Measurements from ENCODE around the gene DHRSX. TPM values are rescaled to one million over a fixed set of nuclear protein-coding genes. Genes with fewer than 3 reads are reported as not detected.
"Not testable (repeated sequence)": the region's sequence is repeated elsewhere in the genome, so short reads cannot be mapped to it uniquely, and the experiment has no call there.

DHRSX gene
- total and polyA plus RNA-seq, 7 experiments from 2014 or later, result 15.0 to 26.2 (median 17.6) TPM

GRCh38 chrX:2270783-2271182 lies 230.0 kb downstream of the DHRSX start:
- POLR2A ChIA-PET; H3K4me3 Mint-ChIP-seq; H3K27me3 Mint-ChIP-seq; H3K27ac ChIP-seq (ENCODE audit: low read depth, low read length); H3K27me3 ChIP-seq (ENCODE audit: control insufficient read depth in 2 of 2, insufficient read depth in 2 of 2, low read length in 2 of 2); intact Hi-C loops (cut with micrococcal nuclease); H3K9me3 ChIP-seq (ENCODE audit: control insufficient read depth in 2 of 3, low read length in 3 of 3); H3K4me3 ChIP-seq (ENCODE audit: low read length); H3K27ac Mint-ChIP-seq; DNase-seq; CTCF ChIA-PET; ATAC-seq; H3K4me1 Mint-ChIP-seq; H3K4me1 ChIP-seq (ENCODE audit: control insufficient read depth in 2 of 2, insufficient read depth in 2 of 2, low read length in 2 of 2): not testable (repeated sequence)
- Mint-ChIP-seq H3K36me3 (peaks cover 9 to 48% (median 33%) of the 10 kb centered on the region in 5 donors), H3K9me3 (peaks cover 0 to 12% (median 0%) of the 10 kb centered on the region in 11 donors)
- peaks cover 0 to 10% (median 4%) of the 10 kb centered on the region in 3 experiments for H3K36me3 ChIP-seq (ENCODE audit: control insufficient read depth in 2 of 3, insufficient read depth in 3 of 3, low read length in 3 of 3)

- Histone ChIP-seq H3K27me3 (ENCODE audit: control insufficient read depth in 2 of 2, insufficient read depth in 2 of 2, low read length in 2 of 2) (no peaks in the 10 kb centered on the region), H3K36me3 (ENCODE audit: control insufficient read depth in 2 of 3, insufficient read depth in 3 of 3, low read length in 3 of 3) (peaks cover 0 to 16% (median 5%) of the 10 kb centered on the region in 3 experiments), H3K9me3 (ENCODE audit: control insufficient read depth in 2 of 3, low read length in 3 of 3) (no peaks in the 10 kb centered on the region), H3K27ac (ENCODE audit: low read depth, low read length) (no peak overlapping the region), H3K4me1 (ENCODE audit: control insufficient read depth in 2 of 2, insufficient read depth in 2 of 2, low read length in 2 of 2) (no peaks in the 10 kb centered on the region), H3K4me3 (ENCODE audit: low read length) (no peak overlapping the region)
- ATAC-seq (no peak), DNase-seq (no peak)
- Mint-ChIP-seq H3K9me3 (peaks cover 0 to 6% (median 0%) of the 10 kb centered on the region in 11 donors), H3K27ac (no peak overlapping the region), H3K4me3 (no peak overlapping the region), H3K36me3 (peaks cover 16 to 53% (median 34%) of the 10 kb centered on the region in 5 donors), H3K4me1 (peaks cover 0 to 4% (median 0%) of the 10 kb centered on the region in 7 donors), H3K27me3 (no peaks in the 10 kb centered on the region)
- POLR2A ChIA-PET, result no interaction called here
- intact Hi-C loops (cut with micrococcal nuclease), result no loop called here
- CTCF ChIA-PET, result no interaction called here
Observed at GRCh38 chrX:2267890-2268289, 232.9 kb downstream of the DHRSX start.

- no peaks in the 10 kb centered on the region for H3K4me1 ChIP-seq (ENCODE audit: control insufficient read depth in 2 of 2, insufficient read depth in 2 of 2, low read length in 2 of 2)
- Mint-ChIP-seq H3K4me1 (peaks cover 0 to 4% (median 0%) of the 10 kb centered on the region in 7 donors), H3K36me3 (peaks cover 17 to 57% (median 30%) of the 10 kb centered on the region in 5 donors), H3K4me3 (no peak overlapping the region), H3K27ac (no peak overlapping the region), H3K9me3 (peaks cover 0 to 6% (median 0%) of the 10 kb centered on the region in 11 donors), H3K27me3 (no peaks in the 10 kb centered on the region)
- no peaks in the 10 kb centered on the region for H3K27me3 ChIP-seq (ENCODE audit: control insufficient read depth in 2 of 2, insufficient read depth in 2 of 2, low read length in 2 of 2)
- H3K36me3 ChIP-seq (ENCODE audit: control insufficient read depth in 2 of 3, insufficient read depth in 3 of 3, low read length in 3 of 3), result peaks cover 0 to 16% (median 5%) of the 10 kb centered on the region in 3 experiments
- H3K9me3 ChIP-seq (ENCODE audit: control insufficient read depth in 2 of 3, low read length in 3 of 3), result no peaks in the 10 kb centered on the region
- no peak overlapping the region for H3K27ac ChIP-seq (ENCODE audit: low read depth, low read length)
- intact Hi-C loops (cut with micrococcal nuclease), result no loop called here
- ATAC-seq (no peak), DNase-seq (peak in 3 of 9 donors; percentile 12 to 32 (median 25))
- ChIA-PET CTCF (no interaction called here), POLR2A (no interaction called here)
- no peak overlapping the region for H3K4me3 ChIP-seq (ENCODE audit: low read length)
Observed at GRCh38 chrX:2266445-2267349, 234.1 kb downstream of the DHRSX start.

GRCh38 chrX:2265658-2266444 lies 234.9 kb downstream of the DHRSX start:
- H3K36me3 Mint-ChIP-seq, result peaks cover 10 to 56% (median 31%) of the 10 kb centered on the region in 5 donors
- DNase-seq; H3K4me3 ChIP-seq (ENCODE audit: low read length); H3K9me3 ChIP-seq (ENCODE audit: control insufficient read depth in 2 of 3, low read length in 3 of 3); H3K27me3 ChIP-seq (ENCODE audit: control insufficient read depth in 2 of 2, insufficient read depth in 2 of 2, low read length in 2 of 2); CTCF ChIA-PET; H3K27ac ChIP-seq (ENCODE audit: low read depth, low read length); intact Hi-C loops (cut with micrococcal nuclease); H3K4me1 ChIP-seq (ENCODE audit: control insufficient read depth in 2 of 2, insufficient read depth in 2 of 2, low read length in 2 of 2); H3K4me1 Mint-ChIP-seq; H3K27me3 Mint-ChIP-seq; H3K9me3 Mint-ChIP-seq; H3K27ac Mint-ChIP-seq; H3K4me3 Mint-ChIP-seq; ATAC-seq; POLR2A ChIA-PET: not testable (repeated sequence)
- H3K36me3 ChIP-seq (ENCODE audit: control insufficient read depth in 2 of 3, insufficient read depth in 3 of 3, low read length in 3 of 3), result peaks cover 0 to 16% (median 5%) of the 10 kb centered on the region in 3 experiments

GRCh38 chrX:2264179-2265030 lies 236.4 kb downstream of the DHRSX start:
- peak in 2 of 9 donors; percentile 7 to 24 for DNase-seq
- Mint-ChIP-seq H3K4me3 (no peak overlapping the region), H3K27me3 (no peaks in the 10 kb centered on the region), H3K36me3 (peaks cover 4 to 60% (median 36%) of the 10 kb centered on the region in 5 donors), H3K27ac (peak overlapping the region in 1 of 9 donors; percentile 56), H3K9me3 (peaks cover 0 to 11% (median 0%) of the 10 kb centered on the region in 11 donors), H3K4me1 (peaks cover 0 to 2% (median 0%) of the 10 kb centered on the region in 7 donors)
- ATAC-seq, result no peak
- intact Hi-C loops (cut with micrococcal nuclease), result no loop called here
- Histone ChIP-seq H3K27ac (ENCODE audit: low read depth, low read length) (no peak overlapping the region), H3K27me3 (ENCODE audit: control insufficient read depth in 2 of 2, insufficient read depth in 2 of 2, low read length in 2 of 2) (no peaks in the 10 kb centered on the region), H3K4me3 (ENCODE audit: low read length) (no peak overlapping the region), H3K36me3 (ENCODE audit: control insufficient read depth in 2 of 3, insufficient read depth in 3 of 3, low read length in 3 of 3) (peaks cover 0 to 16% (median 5%) of the 10 kb centered on the region in 3 experiments), H3K9me3 (ENCODE audit: control insufficient read depth in 2 of 3, low read length in 3 of 3) (no peaks in the 10 kb centered on the region), H3K4me1 (ENCODE audit: control insufficient read depth in 2 of 2, insufficient read depth in 2 of 2, low read length in 2 of 2) (no peaks in the 10 kb centered on the region)
- ChIA-PET POLR2A (no interaction called here), CTCF (no interaction called here)

GRCh38 chrX:2263203-2263602 lies 237.6 kb downstream of the DHRSX start:
- Mint-ChIP-seq H3K4me1 (peaks cover 0 to 2% (median 0%) of the 10 kb centered on the region in 7 donors), H3K9me3 (peaks cover 0 to 17% (median 1%) of the 10 kb centered on the region in 11 donors), H3K27ac (no peak overlapping the region), H3K36me3 (peaks cover 9 to 68% (median 43%) of the 10 kb centered on the region in 5 donors), H3K4me3 (no peak overlapping the region), H3K27me3 (no peaks in the 10 kb centered on the region)
- H3K36me3 ChIP-seq (ENCODE audit: control insufficient read depth in 2 of 3, insufficient read depth in 3 of 3, low read length in 3 of 3), result peaks cover 0 to 16% (median 5%) of the 10 kb centered on the region in 3 experiments
- H3K27me3 ChIP-seq (ENCODE audit: control insufficient read depth in 2 of 2, insufficient read depth in 2 of 2, low read length in 2 of 2), result no peaks in the 10 kb centered on the region
- H3K4me3 ChIP-seq (ENCODE audit: low read length), result no peak overlapping the region
- intact Hi-C loops (cut with micrococcal nuclease), result no loop called here
- H3K4me1 ChIP-seq (ENCODE audit: control insufficient read depth in 2 of 2, insufficient read depth in 2 of 2, low read length in 2 of 2), result no peaks in the 10 kb centered on the region
- DNase-seq, result peak in 3 of 9 donors; percentile 4 to 15 (median 10)
- H3K9me3 ChIP-seq (ENCODE audit: control insufficient read depth in 2 of 3, low read length in 3 of 3), result no peaks in the 10 kb centered on the region
- ChIA-PET POLR2A (no interaction called here), CTCF (no interaction called here)
- no peak overlapping the region for H3K27ac ChIP-seq (ENCODE audit: low read depth, low read length)
- no peak for ATAC-seq

Data from naive thymus-derived CD4-positive, alpha-beta T cell (primary cell).